ENCODE data around the gene TFF3. TPM values are rescaled to one million over a fixed set of nuclear protein-coding genes. Genes with fewer than 3 reads are reported as not detected.

Gene TFF3
- polyA plus RNA-seq, 1 donor from 2014 or later: not detected

DNA sequence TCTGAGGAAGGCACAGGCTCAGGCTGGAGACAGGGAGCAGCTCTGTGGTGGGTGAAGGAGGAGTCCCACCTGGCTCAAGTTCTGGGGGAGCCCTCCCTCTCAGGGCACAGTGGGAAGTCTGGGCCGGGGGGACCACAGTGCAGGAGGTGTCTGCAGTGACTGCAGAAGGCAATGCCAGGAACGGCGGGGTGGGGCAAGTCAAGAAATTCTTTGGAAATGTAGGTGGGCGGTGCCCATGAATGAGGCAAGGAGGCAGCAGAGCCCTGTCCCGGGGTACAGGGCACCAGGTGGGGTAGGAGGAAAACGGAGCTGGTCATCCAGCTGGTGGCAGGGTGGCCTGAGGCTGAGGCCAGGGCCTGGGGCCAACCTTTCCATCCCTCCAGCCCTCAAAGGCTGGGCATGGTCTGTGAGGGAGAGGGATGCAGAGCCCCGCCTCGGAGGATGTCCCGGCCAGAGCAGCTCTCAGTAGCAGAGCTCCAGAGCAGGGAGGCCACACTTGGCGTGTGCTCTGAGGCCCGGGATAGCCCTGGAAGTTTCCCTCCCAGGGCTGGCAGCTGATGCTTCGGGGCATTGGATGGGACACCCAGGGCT is 4.7 kb downstream of the TFF3 start:
- H3K9ac ChIP-seq (ENCODE audit: low read length): no peak overlapping the region
- no peaks in the 10 kb centered on the region for H3F3A ChIP-seq (ENCODE audit: insufficient read depth, low read length, poor library complexity, severe bottlenecking)
- no peaks in the 10 kb centered on the region for H3K79me2 ChIP-seq (replicated peaks; ENCODE audit: insufficient read depth, low read length)
- H3K4me3 ChIP-seq (ENCODE audit: low read length): no peak overlapping the region
- no peaks in the 10 kb centered on the region for H3K27me3 ChIP-seq (ENCODE audit: insufficient read depth, low read depth, low read length)
- H3K4me2 ChIP-seq (ENCODE audit: low read length): no peak overlapping the region
- no peak for TF ChIP-seq EZH2 (IDR thresholded peaks at IDR 0.05; ENCODE audit: borderline replicate concordance, insufficient read depth, low read length, poor library complexity, severe bottlenecking)
- TF ChIP-seq MXI1 (conservative IDR thresholded peaks at IDR 0.05; ENCODE audit: poor library complexity, severe bottlenecking): no peak
- TF ChIP-seq, protein P1, sequence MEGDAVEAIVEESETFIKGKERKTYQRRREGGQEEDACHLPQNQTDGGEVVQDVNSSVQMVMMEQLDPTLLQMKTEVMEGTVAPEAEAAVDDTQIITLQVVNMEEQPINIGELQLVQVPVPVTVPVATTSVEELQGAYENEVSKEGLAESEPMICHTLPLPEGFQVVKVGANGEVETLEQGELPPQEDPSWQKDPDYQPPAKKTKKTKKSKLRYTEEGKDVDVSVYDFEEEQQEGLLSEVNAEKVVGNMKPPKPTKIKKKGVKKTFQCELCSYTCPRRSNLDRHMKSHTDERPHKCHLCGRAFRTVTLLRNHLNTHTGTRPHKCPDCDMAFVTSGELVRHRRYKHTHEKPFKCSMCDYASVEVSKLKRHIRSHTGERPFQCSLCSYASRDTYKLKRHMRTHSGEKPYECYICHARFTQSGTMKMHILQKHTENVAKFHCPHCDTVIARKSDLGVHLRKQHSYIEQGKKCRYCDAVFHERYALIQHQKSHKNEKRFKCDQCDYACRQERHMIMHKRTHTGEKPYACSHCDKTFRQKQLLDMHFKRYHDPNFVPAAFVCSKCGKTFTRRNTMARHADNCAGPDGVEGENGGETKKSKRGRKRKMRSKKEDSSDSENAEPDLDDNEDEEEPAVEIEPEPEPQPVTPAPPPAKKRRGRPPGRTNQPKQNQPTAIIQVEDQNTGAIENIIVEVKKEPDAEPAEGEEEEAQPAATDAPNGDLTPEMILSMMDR (IDR thresholded peaks at IDR 0.05; ENCODE audit: poor library complexity, severe bottlenecking): no peak
- TF ChIP-seq RAD21 (conservative IDR thresholded peaks at IDR 0.05): no peak
- TF ChIP-seq TAF1 (IDR thresholded peaks at IDR 0.05; ENCODE audit: low read depth): no peak
- TF ChIP-seq SMC3 (conservative IDR thresholded peaks at IDR 0.05; ENCODE audit: poor library complexity): no peak
- TF ChIP-seq, protein P2, sequence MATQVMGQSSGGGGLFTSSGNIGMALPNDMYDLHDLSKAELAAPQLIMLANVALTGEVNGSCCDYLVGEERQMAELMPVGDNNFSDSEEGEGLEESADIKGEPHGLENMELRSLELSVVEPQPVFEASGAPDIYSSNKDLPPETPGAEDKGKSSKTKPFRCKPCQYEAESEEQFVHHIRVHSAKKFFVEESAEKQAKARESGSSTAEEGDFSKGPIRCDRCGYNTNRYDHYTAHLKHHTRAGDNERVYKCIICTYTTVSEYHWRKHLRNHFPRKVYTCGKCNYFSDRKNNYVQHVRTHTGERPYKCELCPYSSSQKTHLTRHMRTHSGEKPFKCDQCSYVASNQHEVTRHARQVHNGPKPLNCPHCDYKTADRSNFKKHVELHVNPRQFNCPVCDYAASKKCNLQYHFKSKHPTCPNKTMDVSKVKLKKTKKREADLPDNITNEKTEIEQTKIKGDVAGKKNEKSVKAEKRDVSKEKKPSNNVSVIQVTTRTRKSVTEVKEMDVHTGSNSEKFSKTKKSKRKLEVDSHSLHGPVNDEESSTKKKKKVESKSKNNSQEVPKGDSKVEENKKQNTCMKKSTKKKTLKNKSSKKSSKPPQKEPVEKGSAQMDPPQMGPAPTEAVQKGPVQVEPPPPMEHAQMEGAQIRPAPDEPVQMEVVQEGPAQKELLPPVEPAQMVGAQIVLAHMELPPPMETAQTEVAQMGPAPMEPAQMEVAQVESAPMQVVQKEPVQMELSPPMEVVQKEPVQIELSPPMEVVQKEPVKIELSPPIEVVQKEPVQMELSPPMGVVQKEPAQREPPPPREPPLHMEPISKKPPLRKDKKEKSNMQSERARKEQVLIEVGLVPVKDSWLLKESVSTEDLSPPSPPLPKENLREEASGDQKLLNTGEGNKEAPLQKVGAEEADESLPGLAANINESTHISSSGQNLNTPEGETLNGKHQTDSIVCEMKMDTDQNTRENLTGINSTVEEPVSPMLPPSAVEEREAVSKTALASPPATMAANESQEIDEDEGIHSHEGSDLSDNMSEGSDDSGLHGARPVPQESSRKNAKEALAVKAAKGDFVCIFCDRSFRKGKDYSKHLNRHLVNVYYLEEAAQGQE (IDR thresholded peaks at IDR 0.05; ENCODE audit: borderline replicate concordance): no peak
- no peak for TF ChIP-seq POLR2AphosphoS5 (IDR thresholded peaks at IDR 0.05)
- no peak for TF ChIP-seq EP300 (conservative IDR thresholded peaks at IDR 0.05; ENCODE audit: poor library complexity, severe bottlenecking)
- no peaks in the 10 kb centered on the region for H4K20me1 ChIP-seq (ENCODE audit: insufficient read depth)
- H3K9me3 ChIP-seq (ENCODE audit: low read length): no peaks in the 10 kb centered on the region
- no peak overlapping the region for H3K27ac ChIP-seq (ENCODE audit: low read length)
- no peaks in the 10 kb centered on the region for H3K9me2 ChIP-seq (ENCODE audit: insufficient read depth, low read length)
- H2AFZ ChIP-seq (ENCODE audit: low read depth, low read length): no peak overlapping the region
- H3K36me3 ChIP-seq (ENCODE audit: insufficient read depth, low read length): no peaks in the 10 kb centered on the region

DNA sequence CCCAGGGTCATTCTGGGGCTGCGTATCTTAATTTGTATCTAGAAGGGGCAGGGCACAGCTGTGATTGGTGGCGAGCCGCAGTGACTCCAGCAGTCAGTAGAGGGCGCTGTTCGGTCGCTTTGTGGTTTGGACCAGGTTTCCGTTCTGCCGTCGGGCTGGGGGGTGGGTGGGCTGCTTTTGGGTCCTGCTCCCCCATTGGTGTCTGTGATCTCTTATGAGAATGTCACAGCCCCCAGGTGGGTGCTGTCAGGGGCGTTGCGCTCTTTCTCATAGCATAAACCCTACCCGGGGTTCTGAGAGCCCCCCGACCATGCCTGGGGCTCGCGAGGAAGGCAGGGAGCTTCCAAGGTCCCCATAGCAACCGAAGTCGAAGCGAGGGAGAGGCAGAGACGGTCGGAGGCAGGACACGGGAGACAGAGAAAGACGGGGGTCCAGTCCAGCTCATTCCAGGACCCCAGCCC is 5.4 kb downstream of the TFF3 start:
- TF ChIP-seq EZH2 (IDR thresholded peaks at IDR 0.05; ENCODE audit: borderline replicate concordance, insufficient read depth, low read length, poor library complexity, severe bottlenecking) (no peak), MXI1 (conservative IDR thresholded peaks at IDR 0.05; ENCODE audit: poor library complexity, severe bottlenecking) (peak; percentile 62), POLR2AphosphoS5 (IDR thresholded peaks at IDR 0.05) (no peak), TAF1 (IDR thresholded peaks at IDR 0.05; ENCODE audit: low read depth) (no peak), EP300 (conservative IDR thresholded peaks at IDR 0.05; ENCODE audit: poor library complexity, severe bottlenecking) (no peak), SMC3 (conservative IDR thresholded peaks at IDR 0.05; ENCODE audit: poor library complexity) (peak; percentile 86), RAD21 (conservative IDR thresholded peaks at IDR 0.05) (peak; percentile 84)
- TF ChIP-seq, protein P1 (IDR thresholded peaks at IDR 0.05; ENCODE audit: poor library complexity, severe bottlenecking): peak; percentile 88
- TF ChIP-seq, protein P2 (IDR thresholded peaks at IDR 0.05; ENCODE audit: borderline replicate concordance): no peak

More for the DNA sequence above, 5.4 kb downstream of the TFF3 start:
- Histone ChIP-seq H3K9me2 (ENCODE audit: insufficient read depth, low read length) (no peaks in the 10 kb centered on the region), H3K27ac (ENCODE audit: low read length) (no peak overlapping the region), H3K36me3 (ENCODE audit: insufficient read depth, low read length) (no peaks in the 10 kb centered on the region), H3K4me3 (ENCODE audit: low read length) (peak overlapping the region; percentile 49), H3F3A (ENCODE audit: insufficient read depth, low read length, poor library complexity, severe bottlenecking) (no peaks in the 10 kb centered on the region), H3K9me3 (ENCODE audit: low read length) (no peaks in the 10 kb centered on the region), H3K79me2 (replicated peaks; ENCODE audit: insufficient read depth, low read length) (no peaks in the 10 kb centered on the region), H3K27me3 (ENCODE audit: insufficient read depth, low read depth, low read length) (no peaks in the 10 kb centered on the region), H4K20me1 (ENCODE audit: insufficient read depth) (no peaks in the 10 kb centered on the region), H2AFZ (ENCODE audit: low read depth, low read length) (no peak overlapping the region), H3K4me2 (ENCODE audit: low read length) (no peak overlapping the region), H3K9ac (ENCODE audit: low read length) (peak overlapping the region; percentile 41)

Data from neural cell (in vitro differentiated cells).